ENCODE results near the gene FBXO31.

Gene FBXO31

GRCh38 chr16:87323727-87324410, 59.7 kb downstream of the FBXO31 start:
- DNase-seq (ENCODE audit: low spot score), result no peak
- TF ChIP-seq, protein P1, sequence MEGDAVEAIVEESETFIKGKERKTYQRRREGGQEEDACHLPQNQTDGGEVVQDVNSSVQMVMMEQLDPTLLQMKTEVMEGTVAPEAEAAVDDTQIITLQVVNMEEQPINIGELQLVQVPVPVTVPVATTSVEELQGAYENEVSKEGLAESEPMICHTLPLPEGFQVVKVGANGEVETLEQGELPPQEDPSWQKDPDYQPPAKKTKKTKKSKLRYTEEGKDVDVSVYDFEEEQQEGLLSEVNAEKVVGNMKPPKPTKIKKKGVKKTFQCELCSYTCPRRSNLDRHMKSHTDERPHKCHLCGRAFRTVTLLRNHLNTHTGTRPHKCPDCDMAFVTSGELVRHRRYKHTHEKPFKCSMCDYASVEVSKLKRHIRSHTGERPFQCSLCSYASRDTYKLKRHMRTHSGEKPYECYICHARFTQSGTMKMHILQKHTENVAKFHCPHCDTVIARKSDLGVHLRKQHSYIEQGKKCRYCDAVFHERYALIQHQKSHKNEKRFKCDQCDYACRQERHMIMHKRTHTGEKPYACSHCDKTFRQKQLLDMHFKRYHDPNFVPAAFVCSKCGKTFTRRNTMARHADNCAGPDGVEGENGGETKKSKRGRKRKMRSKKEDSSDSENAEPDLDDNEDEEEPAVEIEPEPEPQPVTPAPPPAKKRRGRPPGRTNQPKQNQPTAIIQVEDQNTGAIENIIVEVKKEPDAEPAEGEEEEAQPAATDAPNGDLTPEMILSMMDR (IDR thresholded peaks at IDR 0.05; ENCODE audit: borderline replicate concordance, control extremely low read depth, extremely low read depth, insufficient read depth, missing control alignments), result no peak

DNA sequence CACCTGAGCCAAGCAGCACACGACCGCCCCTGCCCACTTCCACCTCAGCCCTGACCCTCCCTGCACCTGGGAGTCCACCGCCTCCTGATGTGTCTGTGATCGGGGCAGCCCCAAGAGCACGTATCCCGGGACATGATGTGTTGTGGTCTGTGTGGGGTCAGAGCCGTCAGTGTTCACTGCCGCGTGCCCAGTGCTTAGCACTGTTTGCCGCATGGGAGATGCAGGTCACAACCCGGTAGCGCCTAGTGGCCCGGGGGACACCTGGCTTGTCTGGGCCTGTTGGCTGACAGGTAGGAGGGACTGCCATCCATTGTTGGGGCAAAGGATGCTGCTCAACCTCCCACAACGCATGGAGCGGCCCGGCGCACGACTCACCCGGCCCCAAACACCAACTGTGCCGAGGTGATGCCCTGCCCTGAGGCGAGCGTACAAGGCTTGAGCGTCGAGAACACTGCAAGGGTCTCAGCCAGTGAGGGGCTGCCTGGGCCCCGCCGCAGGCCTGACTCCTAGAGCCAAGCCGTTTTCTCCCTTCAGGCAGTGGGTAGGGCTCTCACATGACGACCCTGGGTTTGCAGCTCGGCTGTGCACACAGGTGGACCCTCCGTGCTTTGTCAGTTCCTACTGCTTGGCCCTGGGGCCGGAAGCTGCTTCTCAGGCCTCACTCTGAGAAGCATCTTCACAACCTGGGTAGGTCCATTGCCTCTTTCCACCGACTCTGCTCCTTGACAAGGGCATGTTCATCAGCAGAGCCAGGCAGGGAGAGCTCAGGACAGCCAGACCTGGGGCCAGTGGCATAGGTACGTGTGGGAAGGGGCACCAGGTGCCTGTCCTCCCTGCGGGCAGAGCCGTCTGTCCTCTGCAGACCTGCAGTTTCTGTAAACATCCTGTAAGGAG, 60.5 kb downstream of the FBXO31 start:
- in situ Hi-C loops (cut with MboI; ENCODE audit: low sequenced_read_pairs, unreplicated experiment), result no loop called here
- DNase-seq (ENCODE audit: low spot score), result no peak
- TF ChIP-seq, protein P1 (IDR thresholded peaks at IDR 0.05; ENCODE audit: borderline replicate concordance, control extremely low read depth, extremely low read depth, insufficient read depth, missing control alignments), result no peak

More at GRCh38 chr16:87323727-87324410, 59.7 kb downstream of the FBXO31 start:
- in situ Hi-C loops (cut with MboI; ENCODE audit: low sequenced_read_pairs, unreplicated experiment), result no loop called here

GRCh38 chr16:87322360-87322759, 61.2 kb downstream of the FBXO31 start:
- in situ Hi-C loops (cut with MboI; ENCODE audit: low sequenced_read_pairs, unreplicated experiment), result no loop called here
- TF ChIP-seq, protein P1 (IDR thresholded peaks at IDR 0.05; ENCODE audit: borderline replicate concordance, control extremely low read depth, extremely low read depth, insufficient read depth, missing control alignments), result no peak
- DNase-seq (ENCODE audit: low spot score), result no peak

DNA sequence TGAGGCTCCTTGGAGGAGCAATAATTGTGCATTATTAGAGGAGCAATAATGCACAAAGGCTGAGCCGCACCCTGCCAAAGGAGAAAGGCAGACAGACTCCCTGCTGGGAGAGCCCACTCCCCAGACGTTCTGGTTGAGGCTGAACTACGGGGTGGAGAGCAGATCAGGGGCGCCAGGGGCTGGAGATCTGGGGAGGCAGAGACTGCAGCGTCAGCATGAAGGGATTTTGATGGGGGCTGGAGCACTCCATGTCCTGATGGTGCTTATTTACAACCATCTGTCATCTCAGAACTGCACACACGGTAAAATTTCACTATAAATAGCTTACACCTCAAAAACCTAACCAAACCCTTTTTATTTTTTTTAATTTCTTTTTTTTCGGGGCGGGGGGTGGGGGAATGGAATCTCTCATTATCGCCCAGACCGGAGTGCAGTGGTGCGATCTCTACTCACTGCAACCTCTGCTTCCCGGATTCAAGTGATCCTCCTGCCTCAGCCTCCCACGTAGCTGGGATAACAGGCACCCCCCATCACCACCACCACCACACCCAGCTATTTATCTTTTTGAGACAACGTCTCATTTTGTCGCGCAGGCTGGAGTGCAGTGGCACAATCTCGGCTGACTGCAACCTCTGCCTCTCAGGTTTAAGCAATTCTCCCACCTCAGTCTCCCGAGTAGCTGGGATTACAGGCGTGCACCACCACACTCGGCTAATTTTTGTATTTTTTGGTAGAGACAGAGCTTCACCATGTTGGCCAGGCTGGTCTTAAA, 62.1 kb downstream of the FBXO31 start:
- TF ChIP-seq, protein P1 (IDR thresholded peaks at IDR 0.05; ENCODE audit: borderline replicate concordance, control extremely low read depth, extremely low read depth, insufficient read depth, missing control alignments), result no peak
- no peak for DNase-seq (ENCODE audit: low spot score)
- in situ Hi-C loops (cut with MboI; ENCODE audit: low sequenced_read_pairs, unreplicated experiment), result no loop called here

DNA sequence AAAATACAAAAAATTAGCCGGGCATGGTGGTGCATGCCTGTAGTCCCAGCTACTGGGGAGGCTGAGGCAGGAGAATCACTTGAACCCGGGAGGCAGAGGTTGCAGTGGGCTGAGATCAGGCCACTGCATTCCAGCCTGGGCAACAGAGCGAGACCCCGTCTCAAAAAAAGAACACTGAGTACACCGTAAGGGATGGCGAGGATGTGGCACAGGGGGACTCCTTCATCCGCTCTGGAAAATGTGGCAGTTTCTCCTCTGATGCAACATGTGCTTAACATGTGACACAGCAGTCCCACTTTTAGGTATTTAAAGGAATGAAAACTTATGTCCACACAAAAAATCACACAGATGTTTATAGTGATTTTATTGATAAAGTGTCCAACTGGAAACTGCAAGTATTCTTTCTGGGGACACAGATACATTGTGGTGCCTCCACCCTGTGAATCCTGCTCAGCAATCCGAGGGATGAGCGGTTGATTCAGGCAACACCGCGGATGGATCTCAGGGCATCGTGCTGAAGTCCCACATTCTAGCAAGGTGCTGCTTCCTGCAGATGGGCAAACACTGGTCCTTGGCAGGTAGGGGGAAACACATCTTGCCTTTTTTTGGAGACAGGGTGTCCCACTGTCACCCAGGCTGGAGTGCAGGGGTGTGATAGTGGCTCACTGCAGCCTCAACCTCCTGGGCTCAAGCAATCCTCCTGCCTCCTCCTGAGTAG, 62.9 kb downstream of the FBXO31 start:
- in situ Hi-C loops (cut with MboI; ENCODE audit: low sequenced_read_pairs, unreplicated experiment), result no loop called here
- no peak for DNase-seq (ENCODE audit: low spot score)
- TF ChIP-seq, protein P1 (IDR thresholded peaks at IDR 0.05; ENCODE audit: borderline replicate concordance, control extremely low read depth, extremely low read depth, insufficient read depth, missing control alignments), result no peak

Data from GM13976 (cell line).